Panc1 (cell line): ENCODE measurements around the gene CLK2. TPM values are rescaled to one million over a fixed set of nuclear protein-coding genes. Genes with fewer than 3 reads are reported as not detected.

Experiments used
- ATAC-seq: fragments of 200-7000 bp; cut with Tn5 transposase; 2 replicates; pipeline ENCODE4 v1.9.1; 2020; ENCODE audit warnings: mild to moderate bottlenecking, moderate library complexity
- BruUV-seq: library from RNA; stranded (reverse); fragments of 400-500 nt; replicated peaks from 2 replicates; lab custom pipeline; 2021; lab: Mats Ljungman, UMichigan
- CTCF ChIA-PET: fragments of 300-600 bp; sonication (Branson Sonifier 250); formaldehyde crosslinking; loops from one replicate; lab custom pipeline; 2022; ENCODE audit warnings: antibody characterized with exemption; lab: Charles Lee
- POLR2A ChIA-PET: fragments of 300-600 bp; sonication (Branson Sonifier 250); formaldehyde crosslinking; loops from one replicate; lab custom pipeline; 2022; ENCODE audit warnings: antibody characterized with exemption; lab: Charles Lee
- DNase-seq: peaks from one replicate; pipeline ENCODE4 v3.0.0-alpha.2; 2010; ENCODE audit warnings: low read depth, low spot score
- H3K27ac ChIP-seq: 2 replicates; pipeline ENCODE4 v1.5.1; 2011; ENCODE audit warnings: mild to moderate bottlenecking, low read length, inconsistent platforms
- H3K27me3 ChIP-seq: fragments of 200-500 bp; sonication (Bioruptor generic); 2 replicates; pipeline ENCODE4 v1.6.0; 2014; ENCODE audit warnings: low read length, inconsistent platforms; ENCODE audit not compliant: control insufficient read depth, insufficient read depth
- H3K36me3 ChIP-seq: fragments of 200-500 bp; sonication (Bioruptor generic); 2 replicates; pipeline ENCODE4 v1.5.1; 2014; ENCODE audit warnings: inconsistent platforms, mild to moderate bottlenecking, low read length, moderate library complexity; ENCODE audit not compliant: control insufficient read depth, insufficient read depth
- H3K4me1 ChIP-seq: 2 replicates; pipeline ENCODE4 v1.5.1; 2011; ENCODE audit warnings: inconsistent platforms, mild to moderate bottlenecking, low read length, moderate library complexity; ENCODE audit not compliant: control insufficient read depth, insufficient read depth
- H3K4me3 ChIP-seq, 2 experiments: 2 replicates each; pipeline ENCODE4 v1.5.1; 2011 to 2012; ENCODE audit warnings: low read depth in 2 of 2, low read length in 2 of 2, mild to moderate bottlenecking in 2 of 2, inconsistent platforms in 1 of 2, moderate library complexity in 1 of 2
- H3K9me3 ChIP-seq: fragments of 200-500 bp; sonication (Bioruptor generic); 2 replicates; pipeline ENCODE4 v1.5.1; 2014; ENCODE audit warnings: low read depth, mild to moderate bottlenecking, inconsistent platforms, low read length, moderate library complexity; ENCODE audit not compliant: control insufficient read depth, insufficient read depth
- POLR2AphosphoS5 ChIP-seq: IDR thresholded peaks from 2 replicates; pipeline ENCODE4 v1.6.1; 2012; ENCODE audit warnings: mild to moderate bottlenecking, low read depth, low read length, moderate library complexity
- REST ChIP-seq, 2 experiments: IDR thresholded peaks; 2 replicates each; pipeline ENCODE4 v1.6.1; 2011 to 2012; ENCODE audit warnings: low read depth in 2 of 2, control low read depth in 1 of 2, low read length in 1 of 2, mild to moderate bottlenecking in 1 of 2, moderate library complexity in 1 of 2; ENCODE audit not compliant: insufficient read depth in 1 of 2
- SIN3A ChIP-seq: IDR thresholded peaks from 2 replicates; pipeline ENCODE4 v1.6.1; 2012; ENCODE audit warnings: low read depth, mild to moderate bottlenecking, low read length, moderate library complexity, borderline replicate concordance; ENCODE audit not compliant: insufficient read depth
- TCF7L2 ChIP-seq: IDR thresholded peaks from 2 replicates; pipeline ENCODE4 v1.6.1; 2011; ENCODE audit warnings: mild to moderate bottlenecking, low read depth, low read length, inconsistent platforms
- in situ Hi-C: cut with HindIII; loops from 2 replicates; pipeline ENCODE4 v1.10.0; 2016; ENCODE audit warnings: low sequenced_read_pairs, low pct_unique_long_range_greater_than_20kb
- intact Hi-C: fragments of 100-400 bp; cut with micrococcal nuclease; formaldehyde crosslinking; loops from one replicate; pipeline ENCODE4 v1.10.0; 2022; ENCODE audit not compliant: unreplicated experiment
- total RNA-seq: library from RNA; stranded (reverse); gene quantifications from one replicate; pipeline ENCODE4 v1.2.1, GENCODE V29; 2021; ENCODE audit not compliant: unreplicated experiment
- TF ChIP-seq, protein P1 (sequence below): fragments of 450-650 bp; IDR thresholded peaks from 2 replicates; pipeline ENCODE4 v1.5.1; 2017; ENCODE audit warnings: mild to moderate bottlenecking

CLK2 gene
- total RNA-seq, 1 experiment from 2014 or later, result 43.6 TPM

GRCh38 chr1:155282488-155283091 is 9.3 kb upstream of the CLK2 start:
- H3K4me1 ChIP-seq, result peaks cover 8% of the 10 kb centered on the region
- no peaks in the 10 kb centered on the region for H3K36me3 ChIP-seq
- ATAC-seq (no peak), DNase-seq (no peak)
- no peak overlapping the region for H3K27ac ChIP-seq
- in situ Hi-C loops (no loop called here), intact Hi-C loops (loop anchor here (2.0 kb wide), 1 partner anchor 30 kb away; no protein-coding TSS in a partner anchor)
- POLR2A ChIA-PET, result no interaction called here
- no peak overlapping the region for H3K4me3 ChIP-seq
- TF ChIP-seq, protein P1, sequence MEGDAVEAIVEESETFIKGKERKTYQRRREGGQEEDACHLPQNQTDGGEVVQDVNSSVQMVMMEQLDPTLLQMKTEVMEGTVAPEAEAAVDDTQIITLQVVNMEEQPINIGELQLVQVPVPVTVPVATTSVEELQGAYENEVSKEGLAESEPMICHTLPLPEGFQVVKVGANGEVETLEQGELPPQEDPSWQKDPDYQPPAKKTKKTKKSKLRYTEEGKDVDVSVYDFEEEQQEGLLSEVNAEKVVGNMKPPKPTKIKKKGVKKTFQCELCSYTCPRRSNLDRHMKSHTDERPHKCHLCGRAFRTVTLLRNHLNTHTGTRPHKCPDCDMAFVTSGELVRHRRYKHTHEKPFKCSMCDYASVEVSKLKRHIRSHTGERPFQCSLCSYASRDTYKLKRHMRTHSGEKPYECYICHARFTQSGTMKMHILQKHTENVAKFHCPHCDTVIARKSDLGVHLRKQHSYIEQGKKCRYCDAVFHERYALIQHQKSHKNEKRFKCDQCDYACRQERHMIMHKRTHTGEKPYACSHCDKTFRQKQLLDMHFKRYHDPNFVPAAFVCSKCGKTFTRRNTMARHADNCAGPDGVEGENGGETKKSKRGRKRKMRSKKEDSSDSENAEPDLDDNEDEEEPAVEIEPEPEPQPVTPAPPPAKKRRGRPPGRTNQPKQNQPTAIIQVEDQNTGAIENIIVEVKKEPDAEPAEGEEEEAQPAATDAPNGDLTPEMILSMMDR, result no peak
- no peak for TF ChIP-seq SIN3A
- TF ChIP-seq POLR2AphosphoS5, result no peak
- TF ChIP-seq REST (IDR thresholded peaks at IDR 0.05; ENCODE audit: insufficient read depth in 1 of 2, low read depth in 2 of 2, low read length in 1 of 2), result no peak
- TF ChIP-seq TCF7L2, result no peak
- BruUV-seq, result no TSS peak
- H3K9me3 ChIP-seq, result no peaks in the 10 kb centered on the region
- CTCF ChIA-PET, result no interaction called here
- H3K27me3 ChIP-seq, result no peaks in the 10 kb centered on the region

- TF ChIP-seq SIN3A, result no peak
- TF ChIP-seq, protein P1, result no peak
- TF ChIP-seq REST (IDR thresholded peaks at IDR 0.05; ENCODE audit: insufficient read depth in 1 of 2, low read depth in 2 of 2, low read length in 1 of 2), result no peak
- in situ Hi-C loops, result no loop called here
- no peak overlapping the region for H3K27ac ChIP-seq
- POLR2A ChIA-PET, result no interaction called here
- BruUV-seq, result no TSS peak
- DNase-seq (no peak), ATAC-seq (no peak)
- H3K9me3 ChIP-seq, result no peaks in the 10 kb centered on the region
- intact Hi-C loops, result no loop called here
- CTCF ChIA-PET, result interaction anchor here (1.4 kb wide), 1 partner anchor 43 kb away, joined by 3 read pairs; no protein-coding TSS in a partner anchor
- no peak overlapping the region for H3K4me3 ChIP-seq
- peaks cover 15% of the 10 kb centered on the region for H3K4me1 ChIP-seq
- H3K36me3 ChIP-seq, result no peaks in the 10 kb centered on the region
- H3K27me3 ChIP-seq, result no peaks in the 10 kb centered on the region
Observed at GRCh38 chr1:155279268-155279667, 6.0 kb upstream of the CLK2 start.
